Fibroblast of peridontal ligament (primary cell): Measurements from ENCODE around the gene ADORA2B.
A peak's percentile ranks its signal among the peaks of the same experiment; 100 is the strongest.
"Not testable (repeated sequence)": the region's sequence is repeated elsewhere in the genome, so short reads cannot be mapped to it uniquely, and the experiment has no call there.

Source experiments
- DNase-seq: peaks from one replicate; pipeline ENCODE4 v3.0.0-alpha.2; 2010; ENCODE audit errors: extremely low read depth

ADORA2B gene

GRCh38 chr17:15944759-15945526 lies at the start of gene ADORA2B:
Gene ADORA2B, plus strand, starts transcription at chr17:15945130. Its CDS starts 119 bp downstream, at chr17:15945249.
- peak; percentile 50 for DNase-seq

GRCh38 chr17:15896277-15896676 lies 48.7 kb upstream of the ADORA2B start:
- no peak for DNase-seq

- no peak for DNase-seq
Observed at GRCh38 chr17:15896834-15897233, 48.1 kb upstream of the ADORA2B start.

GRCh38 chr17:15899596-15899995 lies 45.3 kb upstream of the ADORA2B start:
- not testable (repeated sequence) for DNase-seq

GRCh38 chr17:15900871-15901270 lies 44.1 kb upstream of the ADORA2B start:
- no peak for DNase-seq

GRCh38 chr17:15905236-15905635 lies 39.7 kb upstream of the ADORA2B start:
- DNase-seq, result not testable (repeated sequence)

GRCh38 chr17:15907290-15907689 lies 37.6 kb upstream of the ADORA2B start:
- DNase-seq, result no peak

GRCh38 chr17:15908378-15908777 lies 36.6 kb upstream of the ADORA2B start:
- no peak for DNase-seq

GRCh38 chr17:15909481-15909991 lies 35.4 kb upstream of the ADORA2B start:
- peak; percentile 14 for DNase-seq

- peak; percentile 31 for DNase-seq
Observed at GRCh38 chr17:15910791-15911190, 34.1 kb upstream of the ADORA2B start.

GRCh38 chr17:15911701-15912100 lies 33.2 kb upstream of the ADORA2B start:
- not testable (repeated sequence) for DNase-seq

GRCh38 chr17:15912416-15912955 lies 32.4 kb upstream of the ADORA2B start:
- no peak for DNase-seq

GRCh38 chr17:15913826-15914225 lies 31.1 kb upstream of the ADORA2B start:
- no peak for DNase-seq

GRCh38 chr17:15914400-15915170 lies 30.3 kb upstream of the ADORA2B start:
- DNase-seq, result peak; percentile 27

- DNase-seq, result no peak
Observed at GRCh38 chr17:15915961-15916360, 29.0 kb upstream of the ADORA2B start.

- no peak for DNase-seq
Observed at GRCh38 chr17:15917021-15917437, 27.9 kb upstream of the ADORA2B start.

GRCh38 chr17:15917438-15918027 lies 27.4 kb upstream of the ADORA2B start:
- no peak for DNase-seq

GRCh38 chr17:15918261-15918660 lies 26.7 kb upstream of the ADORA2B start:
- no peak for DNase-seq

GRCh38 chr17:15918661-15919259 lies 26.2 kb upstream of the ADORA2B start:
- no peak for DNase-seq

- no peak for DNase-seq
Observed at GRCh38 chr17:15919466-15919865, 25.5 kb upstream of the ADORA2B start.

GRCh38 chr17:15920758-15921239 lies 24.1 kb upstream of the ADORA2B start:
- peak; percentile 75 for DNase-seq
